GM21526 (cell line): Measurements from ENCODE around the gene BRAT1.
"Not testable (repeated sequence)": the region's sequence is repeated elsewhere in the genome, so short reads cannot be mapped to it uniquely, and the experiment has no call there.

ENCODE experiments used
- ATAC-seq: cut with Tn5 transposase; IDR thresholded peaks from one replicate; pipeline ENCODE4 v1.9.1; 2021; ENCODE audit warnings: moderate library complexity; ENCODE audit not compliant: unreplicated experiment, low FRiP score

Gene BRAT1

DNA sequence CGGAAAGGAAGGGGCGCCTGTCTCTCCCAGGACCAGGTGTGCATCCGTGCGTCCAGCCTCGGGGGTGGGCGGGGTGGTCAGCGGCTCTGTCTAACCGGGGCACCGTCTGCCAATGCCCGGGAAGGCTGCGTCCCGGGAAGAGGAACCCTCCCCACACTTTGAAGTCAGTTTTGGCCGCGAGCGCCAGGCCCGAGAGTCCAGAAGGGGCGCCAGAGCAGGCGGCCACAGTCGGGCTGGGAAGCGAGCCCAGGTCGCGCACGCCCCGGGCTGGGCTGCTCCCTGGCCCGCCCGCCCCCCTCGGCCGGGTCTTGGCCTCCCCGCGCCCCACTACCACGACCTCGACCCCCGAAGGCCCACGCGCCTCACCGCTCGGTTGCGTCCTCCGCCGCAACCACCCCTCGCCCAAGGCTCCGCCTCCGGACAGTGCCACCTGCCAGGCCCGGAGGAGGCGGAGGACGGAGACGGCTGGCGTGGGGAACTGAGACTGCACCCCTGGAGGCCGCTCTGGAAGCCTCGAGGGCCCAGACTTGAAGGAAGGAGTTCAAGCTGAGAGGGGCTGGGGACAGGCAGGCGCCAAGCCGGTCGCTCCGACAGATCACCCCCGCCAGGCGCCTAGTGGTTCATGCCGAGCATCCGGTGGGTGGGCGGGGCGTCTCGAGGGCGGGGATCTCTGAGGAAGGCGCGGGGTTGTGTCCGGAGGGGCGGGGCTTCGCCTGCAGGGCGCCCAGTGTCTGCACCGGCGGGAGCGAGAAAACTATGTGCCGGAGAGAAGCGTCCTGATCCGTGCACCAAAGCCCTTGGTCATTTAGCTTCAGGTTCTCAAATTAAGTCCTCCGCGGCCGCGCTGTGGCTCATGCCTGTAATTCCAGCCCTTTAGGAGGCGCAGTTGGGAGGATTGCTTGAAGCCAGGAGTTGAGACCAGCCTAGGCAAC is at the start of gene BRAT1:
Gene BRAT1 (minus strand): TSS at position 404 of the 932 bp plus-strand sequence. CDS start 1,093 bp downstream, outside the sequence.
- ATAC-seq: peak; percentile 70

DNA sequence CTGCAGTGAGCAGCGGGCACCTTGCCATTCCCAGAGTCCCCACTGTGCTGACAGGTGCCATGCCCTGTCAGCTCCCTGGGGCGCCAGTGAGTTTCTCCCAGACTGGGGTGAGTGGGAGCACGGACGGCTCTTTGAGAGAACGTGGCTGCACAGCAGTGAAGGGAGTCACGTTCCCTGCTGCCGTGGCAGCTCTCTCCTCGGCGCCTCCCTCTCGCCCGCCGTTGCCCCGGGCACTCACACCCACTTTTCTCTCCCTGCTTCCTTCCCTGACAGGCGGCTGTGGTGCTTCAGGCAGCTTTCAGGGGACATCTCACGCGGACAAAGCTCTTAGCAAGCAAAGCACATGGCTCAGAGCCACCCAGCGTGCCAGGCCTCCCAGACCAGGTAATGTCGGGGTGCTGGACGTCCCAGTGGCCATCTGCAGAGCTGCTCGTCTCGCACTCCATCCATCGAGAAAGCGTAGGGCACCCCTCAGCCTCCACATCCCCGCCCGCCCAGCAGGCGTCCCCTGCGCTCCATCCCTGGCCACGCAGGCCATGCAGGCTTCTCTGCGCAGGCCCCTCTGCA is 49.4 kb upstream of the BRAT1 start:
- no peak for ATAC-seq

DNA sequence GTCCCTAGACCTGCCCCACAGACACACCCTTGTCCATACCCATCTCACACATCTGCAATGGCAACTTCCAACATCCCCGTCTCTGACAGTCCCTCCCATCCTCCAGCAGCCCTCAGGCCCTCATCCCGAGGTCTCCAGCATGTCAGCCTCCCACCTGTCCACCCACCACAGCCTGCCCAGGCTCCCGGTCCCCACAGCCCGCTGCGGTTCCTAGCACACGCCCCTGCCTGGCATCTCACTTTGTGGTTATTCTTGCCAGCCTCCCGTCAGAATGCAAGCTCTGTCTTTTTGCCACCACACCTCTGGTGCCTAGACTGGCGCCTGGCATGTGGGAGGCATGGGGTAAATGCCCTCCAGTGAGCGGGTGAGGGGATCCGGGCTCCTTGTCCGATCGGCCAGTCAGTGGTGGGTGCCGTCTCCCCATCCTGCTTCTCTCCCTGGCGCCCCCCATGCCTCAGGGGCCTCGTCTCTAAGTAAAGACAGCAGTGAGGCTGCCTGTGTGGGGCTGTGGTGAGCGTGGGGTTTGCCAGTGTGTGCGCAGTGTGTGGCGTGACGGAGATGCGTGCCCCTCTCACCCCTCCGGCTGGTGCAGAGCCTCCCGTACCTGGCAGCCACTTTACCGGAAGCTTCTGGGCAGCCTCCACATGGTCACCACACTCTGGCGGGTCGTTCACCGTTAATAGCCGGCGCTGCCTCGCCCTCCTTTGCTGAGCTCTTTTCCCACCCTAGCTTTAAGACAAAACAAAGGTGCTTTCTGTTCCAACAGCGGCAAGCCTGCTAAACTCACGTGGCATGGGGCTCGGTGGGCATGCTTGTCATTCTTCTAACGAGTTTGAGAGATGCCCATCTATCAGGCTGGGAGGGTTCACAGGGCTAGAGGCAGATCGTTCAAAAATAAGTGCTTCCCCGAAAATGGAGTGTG is 48.0 kb upstream of the BRAT1 start:
- ATAC-seq: no peak

DNA sequence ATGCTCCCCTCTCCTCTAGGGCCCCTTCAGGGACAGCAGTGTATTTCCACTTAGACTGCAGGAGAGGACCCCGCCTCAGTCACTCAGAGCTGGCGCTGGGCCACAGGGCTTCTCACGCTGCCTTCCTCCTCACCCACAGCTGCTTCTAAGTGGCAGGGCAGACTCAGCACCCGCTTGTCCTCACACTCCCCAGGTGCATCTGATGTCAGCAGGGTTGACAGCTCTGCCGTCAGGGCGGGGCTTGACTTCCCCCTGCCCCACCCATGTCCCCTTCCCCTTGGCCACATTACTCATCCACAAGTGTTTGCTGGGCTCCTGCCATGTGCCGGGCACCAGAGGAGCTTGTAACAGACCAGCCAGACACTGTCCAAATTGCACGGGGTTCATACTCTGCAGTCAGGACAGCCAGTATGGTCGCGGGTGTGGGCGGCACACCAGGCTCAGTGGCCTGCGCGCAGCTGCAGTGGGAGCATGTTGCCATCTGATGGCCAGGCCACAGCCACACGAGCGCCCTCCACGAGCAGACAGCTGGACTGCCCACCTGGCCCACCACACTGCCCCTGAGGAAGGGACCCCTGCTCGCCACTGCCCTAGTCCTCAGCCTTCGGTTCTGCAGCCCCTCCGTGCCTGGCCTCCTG is 47.2 kb upstream of the BRAT1 start:
- ATAC-seq: no peak

DNA sequence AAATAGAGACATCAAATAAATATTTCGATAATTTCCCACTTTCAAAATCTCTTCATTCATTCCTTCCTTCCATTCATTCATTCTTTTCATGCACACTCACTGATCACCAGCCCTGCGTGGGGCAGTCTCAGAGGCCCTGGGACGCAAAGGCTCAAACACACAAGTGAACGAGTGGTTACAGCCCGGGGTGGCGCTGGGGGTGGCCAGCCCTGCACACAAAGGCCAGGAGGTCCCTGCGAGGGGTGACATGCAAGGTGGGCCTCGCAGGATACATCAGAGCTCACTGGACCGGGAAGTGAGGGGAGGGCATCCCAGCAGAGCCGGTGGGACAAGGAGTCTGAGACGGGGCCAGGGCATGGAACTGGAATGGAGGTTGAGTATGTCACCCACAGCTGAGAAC is 46.6 kb upstream of the BRAT1 start:
- no peak for ATAC-seq

DNA sequence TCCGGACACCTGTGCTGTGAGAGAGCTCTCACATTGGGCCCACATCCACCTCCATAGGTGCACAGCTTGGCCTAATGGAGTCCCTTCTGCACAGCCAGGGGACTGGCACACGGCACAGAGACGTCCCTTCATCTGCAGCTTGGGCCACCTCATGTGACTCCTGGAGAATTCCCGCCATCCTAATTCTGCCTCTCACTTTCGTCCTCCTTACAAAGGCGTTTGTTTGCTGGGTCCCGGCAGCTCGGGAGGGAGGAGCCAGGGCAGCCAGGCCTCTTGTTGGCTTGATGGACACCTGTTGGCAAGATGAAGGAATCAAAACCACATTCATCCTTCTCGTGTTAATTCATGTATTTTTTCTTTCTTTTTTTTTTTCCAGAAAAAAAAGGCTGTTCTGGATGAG is 45.7 kb upstream of the BRAT1 start:
- ATAC-seq: no peak

DNA sequence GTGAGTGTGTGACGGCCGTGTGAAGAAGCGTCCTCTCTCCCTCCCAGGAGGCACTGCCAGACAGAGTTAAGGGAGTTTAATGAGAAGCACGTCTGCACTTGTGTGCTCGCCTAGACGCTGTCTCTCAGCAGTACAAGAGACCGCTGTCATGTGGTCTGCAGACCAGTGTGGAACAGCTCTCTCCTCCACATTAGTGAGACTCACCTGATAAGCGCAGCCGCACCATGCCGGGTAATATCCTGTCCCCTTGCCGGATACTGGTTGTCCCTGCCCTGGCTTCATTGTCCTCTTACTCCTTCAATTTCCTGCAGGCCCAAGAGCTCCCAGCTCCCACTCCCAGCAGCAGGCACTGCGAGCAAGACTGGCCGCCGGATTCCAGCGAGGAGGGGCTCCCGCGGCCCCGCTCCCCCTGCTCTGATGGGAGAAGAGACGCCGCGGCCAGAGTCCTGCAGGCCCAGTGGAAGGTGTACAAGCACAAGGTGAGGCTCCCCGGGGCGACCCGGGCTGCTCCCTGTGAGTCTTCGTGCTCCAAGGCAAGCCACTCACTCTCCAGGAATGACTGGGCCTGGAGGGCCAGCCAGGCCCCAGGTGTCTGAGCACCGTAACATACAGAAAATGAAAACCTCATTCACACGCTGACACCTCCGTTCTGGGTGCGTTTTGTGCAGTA is 43.0 kb upstream of the BRAT1 start:
- no peak for ATAC-seq

DNA sequence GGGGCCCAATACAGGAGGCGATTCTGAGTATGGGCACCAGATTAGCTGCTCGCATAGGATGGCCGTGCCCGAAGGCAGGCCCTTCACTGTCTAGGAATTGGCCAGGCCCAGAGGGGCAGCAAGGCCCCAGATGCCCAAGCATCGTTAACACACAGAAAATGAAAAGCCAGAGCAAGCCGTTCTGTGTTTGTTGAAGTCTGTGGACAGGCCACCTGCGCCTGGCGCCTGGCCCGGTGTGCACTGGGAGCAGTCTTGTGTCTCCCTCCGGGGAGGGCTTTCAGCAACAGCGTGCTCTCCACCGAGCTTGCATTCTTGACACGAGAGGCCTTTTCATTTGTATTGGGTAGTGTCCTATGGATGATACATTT is 41.9 kb upstream of the BRAT1 start:
- ATAC-seq: no peak

DNA sequence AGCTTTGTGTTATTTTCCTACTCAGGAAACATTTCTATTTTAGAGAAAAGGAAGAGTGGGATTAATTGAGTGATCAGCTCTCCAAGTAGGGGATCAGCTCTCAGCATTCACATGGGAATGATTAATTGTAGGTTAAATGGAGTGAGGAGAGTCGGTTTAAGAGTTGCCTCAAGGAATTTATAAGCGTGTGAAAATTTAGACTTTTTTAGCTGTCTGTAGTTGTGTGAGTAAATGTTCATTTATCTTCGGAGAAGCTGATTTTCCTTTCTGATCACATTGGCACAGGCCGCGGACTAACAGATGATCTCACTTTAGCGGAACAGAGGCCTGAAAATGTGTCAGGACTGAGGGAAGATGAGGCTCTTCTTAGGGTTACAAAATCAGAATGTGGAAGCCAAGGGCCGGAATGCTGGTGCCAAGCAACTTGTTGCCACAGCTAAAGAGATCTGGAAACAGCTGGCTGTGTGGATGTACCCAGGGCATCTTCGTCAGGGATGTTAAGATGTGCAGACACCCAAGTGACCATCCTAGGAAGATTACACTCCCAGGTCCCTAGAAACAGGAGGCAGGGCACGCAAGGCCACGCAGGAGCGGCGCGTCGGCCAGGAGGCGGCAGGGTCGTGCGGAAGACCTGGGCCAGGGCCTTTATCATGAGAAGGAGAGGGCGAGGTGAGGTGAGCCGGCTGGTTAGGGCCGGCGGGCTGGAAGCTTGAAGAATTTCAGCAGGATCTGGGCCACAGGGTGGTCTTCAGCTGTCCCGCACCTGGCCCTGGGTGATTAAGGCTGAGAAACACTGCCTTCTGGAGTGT is 41.3 kb upstream of the BRAT1 start:
- no peak for ATAC-seq

DNA sequence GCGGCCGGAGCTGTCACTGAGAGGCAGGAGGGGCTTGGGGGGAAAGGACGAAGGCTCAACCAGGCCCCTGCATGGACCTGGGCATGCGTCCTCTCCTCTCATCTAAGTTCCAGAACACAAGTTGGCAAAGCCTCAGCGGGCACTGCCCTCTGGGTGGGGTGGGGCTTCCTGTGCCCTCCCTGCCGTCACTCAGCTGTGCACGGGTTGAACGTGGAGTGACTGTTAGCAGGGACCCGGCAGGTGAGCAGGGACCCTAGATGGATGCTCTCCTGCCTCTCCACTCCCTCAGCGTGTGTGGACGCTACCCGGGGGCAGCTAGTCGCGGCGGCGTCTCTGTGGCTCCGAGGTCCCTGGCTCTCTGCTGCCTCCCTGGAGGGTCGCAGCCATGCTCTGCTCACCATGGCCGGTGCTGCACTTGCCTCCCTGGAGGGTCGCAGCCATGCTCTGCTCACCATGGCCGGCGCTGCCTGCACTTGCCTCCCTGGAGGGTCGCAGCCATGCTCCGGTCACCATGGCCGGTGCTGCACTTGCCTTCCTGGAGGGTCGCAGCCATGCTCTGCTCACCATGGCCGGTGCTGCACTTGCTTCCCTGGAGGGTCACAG is 40.0 kb upstream of the BRAT1 start:
- ATAC-seq: no peak

DNA sequence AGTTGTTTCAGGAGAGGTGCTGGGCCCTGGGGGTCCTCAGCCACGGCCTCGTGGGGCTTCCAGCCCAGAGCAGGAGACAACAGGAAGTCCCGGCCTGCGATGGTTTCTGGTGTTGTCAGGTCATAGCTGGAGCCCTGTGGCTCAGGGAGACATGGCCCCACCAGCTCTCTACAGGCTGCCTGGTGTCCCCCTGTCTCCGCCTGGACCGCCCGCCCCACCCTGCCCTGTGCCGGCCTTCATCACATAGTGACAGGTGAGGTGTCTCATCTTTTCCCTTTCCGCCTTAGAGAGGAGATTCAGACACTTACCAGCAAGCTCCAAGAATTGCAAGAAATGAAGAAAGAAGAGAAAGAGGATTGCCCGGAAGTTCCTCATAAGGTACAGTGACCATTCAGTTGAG is 39.3 kb upstream of the BRAT1 start:
- ATAC-seq: no peak

DNA sequence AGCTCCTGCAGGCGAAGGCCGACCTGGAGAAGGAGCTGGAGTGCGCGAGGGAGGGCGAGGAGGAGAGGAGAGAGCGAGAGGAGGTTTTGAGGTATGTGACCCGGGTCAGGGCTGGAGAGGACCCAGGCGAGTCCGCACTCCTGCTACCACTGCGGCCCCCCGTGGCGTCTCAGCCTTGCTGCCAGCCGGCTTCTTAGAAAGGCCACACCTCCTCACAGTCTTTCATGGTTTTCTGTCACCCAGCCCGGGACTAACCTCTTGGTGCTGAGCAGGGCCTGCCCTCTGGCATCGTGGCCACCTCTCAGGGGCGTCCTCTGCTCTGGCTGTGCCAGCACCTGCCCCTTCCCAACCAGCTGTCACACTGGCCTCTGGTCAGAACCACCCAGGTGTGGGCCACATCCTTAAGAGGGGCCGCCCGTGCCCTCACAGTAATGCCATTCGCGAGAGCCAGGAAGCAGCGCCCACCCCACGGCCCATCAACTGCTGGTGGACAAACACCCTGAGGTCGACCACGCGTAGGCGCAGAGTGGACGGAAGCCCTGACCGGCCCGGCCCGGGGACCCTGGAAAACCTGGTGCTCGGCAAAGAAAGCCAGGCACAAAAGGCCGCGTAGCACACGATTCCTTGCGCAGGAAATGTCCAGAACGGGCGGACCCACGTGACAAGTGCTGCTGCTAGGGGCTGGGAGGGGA is 37.9 kb upstream of the BRAT1 start:
- ATAC-seq: no peak

DNA sequence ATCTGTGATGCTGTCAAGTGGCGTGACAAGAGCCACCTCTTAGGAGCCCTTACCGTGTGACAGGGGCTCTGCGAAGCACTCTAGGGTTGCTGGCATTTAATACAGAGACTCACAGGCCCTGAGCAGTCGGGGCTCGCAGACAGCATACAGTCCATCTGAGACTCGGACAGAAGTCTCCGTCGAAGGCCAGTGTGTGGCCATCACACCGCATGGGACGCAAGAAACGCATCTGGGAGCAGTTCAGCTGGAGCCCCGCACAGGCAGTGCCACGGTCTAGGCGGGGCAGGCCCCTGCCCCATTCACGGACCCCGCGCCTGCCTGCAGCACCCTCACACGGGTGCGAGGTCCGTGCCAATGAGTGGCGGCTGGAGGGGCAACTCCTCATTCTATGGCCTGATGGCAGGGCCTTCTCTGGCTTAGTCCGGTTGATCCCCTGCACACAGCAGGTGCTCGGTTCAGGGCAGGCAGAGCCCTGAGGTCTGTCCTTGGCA is 37.1 kb upstream of the BRAT1 start:
- ATAC-seq: no peak

DNA sequence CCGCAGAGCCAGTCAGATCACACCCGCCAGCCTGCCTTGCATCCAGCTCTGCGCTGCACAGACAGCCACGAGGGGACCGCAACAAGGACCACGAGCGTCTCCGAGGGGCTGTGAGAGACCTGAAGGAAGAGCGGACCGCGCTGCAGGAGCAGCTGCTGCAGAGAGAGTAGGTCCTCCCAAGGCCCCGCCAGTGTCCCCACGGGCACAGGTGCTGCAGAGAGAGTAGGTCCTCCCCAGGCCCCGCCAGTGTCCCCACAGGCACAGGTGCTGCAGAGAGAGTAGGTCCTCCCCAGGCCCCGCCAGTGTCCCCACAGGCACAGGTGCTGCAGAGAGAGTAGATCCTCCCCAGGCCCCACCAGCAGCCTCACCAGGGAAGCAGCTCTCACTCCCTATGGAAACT is 34.6 kb upstream of the BRAT1 start:
- ATAC-seq: not testable (repeated sequence)

DNA sequence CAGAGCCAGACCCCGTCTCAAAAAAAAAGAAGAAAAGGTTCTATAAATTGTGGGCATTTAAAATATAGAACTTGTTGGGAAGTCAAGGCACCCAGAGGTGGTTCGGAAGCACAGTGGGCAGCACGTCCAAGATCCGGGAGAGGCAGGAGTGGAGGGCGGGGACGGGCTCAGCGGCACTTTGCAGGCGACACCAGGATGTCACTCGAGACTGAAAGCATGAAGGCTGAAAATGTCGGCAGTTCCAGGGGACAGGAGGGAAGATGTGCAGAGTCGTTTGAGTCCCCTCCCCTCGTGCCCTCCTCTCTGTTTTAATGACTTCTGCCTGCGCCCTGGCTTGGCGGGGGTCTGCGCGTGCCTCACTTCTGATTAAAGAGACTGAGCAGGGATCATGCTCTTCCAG is 34.0 kb upstream of the BRAT1 start:
- ATAC-seq: no peak

DNA sequence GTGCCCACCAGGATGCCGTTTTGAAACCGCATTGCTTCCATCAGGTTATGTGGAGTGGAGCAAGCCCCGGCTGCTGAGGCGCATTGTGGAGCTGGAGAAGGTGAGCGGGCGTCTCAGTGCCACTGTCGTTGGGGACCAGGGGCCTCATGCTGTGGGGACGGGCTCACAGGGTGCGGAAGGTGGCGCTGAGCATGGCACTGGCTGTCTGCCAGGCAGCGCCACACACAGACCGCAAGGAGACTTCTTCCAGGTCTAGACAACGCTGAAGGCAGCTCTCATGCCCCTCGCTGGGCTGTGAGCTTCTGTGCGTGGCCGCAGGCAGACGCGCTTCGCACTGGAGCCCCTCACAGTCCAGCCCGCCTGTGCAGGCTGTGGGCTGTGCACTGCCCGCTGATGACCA is 32.5 kb upstream of the BRAT1 start:
- ATAC-seq: no peak

DNA sequence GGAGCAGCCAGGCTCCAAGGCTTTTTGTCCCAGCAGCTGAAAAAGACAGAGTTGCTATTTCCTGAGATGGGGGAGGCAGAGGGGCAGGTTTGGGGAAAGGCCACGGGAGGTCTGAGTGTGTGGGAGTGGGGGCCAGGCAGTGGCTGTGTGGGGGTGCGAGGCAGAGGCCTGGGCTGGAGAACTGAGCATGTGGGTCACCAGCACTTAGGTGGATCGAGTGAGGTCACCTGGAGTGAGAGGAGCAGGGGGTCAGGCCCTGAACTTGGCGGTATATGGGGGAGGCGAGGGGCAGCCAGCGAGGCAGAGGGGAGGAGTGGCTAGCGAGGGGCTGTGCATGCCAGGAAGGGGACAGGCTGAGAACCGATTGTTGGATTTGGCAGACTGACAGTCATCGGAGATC is 31.8 kb upstream of the BRAT1 start:
- no peak for ATAC-seq

DNA sequence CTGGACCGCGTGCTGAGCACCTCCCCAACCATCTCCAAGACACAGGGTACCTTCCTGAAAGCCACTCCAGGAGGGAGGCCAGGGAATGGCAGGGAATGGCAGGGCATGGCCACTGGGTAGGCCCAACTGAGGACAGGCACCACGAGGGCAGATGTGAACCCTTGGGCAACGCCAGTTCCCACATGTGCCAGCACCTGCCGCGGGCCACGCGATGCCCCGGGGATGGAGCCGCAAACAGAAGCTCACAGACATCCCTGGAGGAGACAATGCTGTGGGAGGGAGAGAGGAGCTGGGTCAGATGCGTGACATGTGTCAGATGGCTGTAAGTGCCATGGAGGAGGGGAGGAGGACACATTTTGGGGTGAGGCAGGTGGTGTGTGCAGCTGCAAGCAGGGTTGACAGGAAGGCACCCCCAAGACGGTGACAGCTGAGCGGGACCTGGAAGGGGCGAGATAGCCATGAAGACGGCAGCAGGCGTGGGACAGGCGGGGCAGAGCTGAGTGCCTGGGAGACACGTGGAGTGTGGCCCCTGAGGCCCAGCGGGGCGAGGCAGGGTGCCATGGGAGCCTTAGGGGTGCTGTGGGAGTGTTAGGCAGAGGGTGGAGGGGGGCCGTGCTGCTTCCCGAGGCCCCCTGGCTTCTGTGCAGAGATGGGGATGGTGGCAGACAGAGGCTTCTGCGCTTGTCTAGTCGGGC is 31.1 kb upstream of the BRAT1 start:
- ATAC-seq: no peak
